OCI-LY1 (cell line): Measurements from ENCODE around the gene WWOX.

Experiments used
- H2AFZ ChIP-seq: fragments of 200-600 bp; sonication (generic), shearing (Covaris generic); 2 replicates; pipeline ENCODE4 v1.6.0; 2014; ENCODE audit warnings: antibody characterized with exemption, mild to moderate bottlenecking, low read length
- H3F3A ChIP-seq: fragments of 200-600 bp; sonication (generic), shearing (Covaris generic); 2 replicates; pipeline ENCODE4 v1.6.0; 2014; ENCODE audit warnings: mild to moderate bottlenecking, antibody characterized with exemption, low read length, moderate library complexity; ENCODE audit not compliant: insufficient read depth
- H3K27ac ChIP-seq: fragments of 200-600 bp; sonication (generic); 2 replicates; pipeline ENCODE4 v1.5.1; 2014; ENCODE audit warnings: low read length, mixed run types, mild to moderate bottlenecking, low read depth; ENCODE audit not compliant: poor library complexity, severe bottlenecking
- H3K27me3 ChIP-seq: fragments of 200-600 bp; sonication (generic); 2 replicates; pipeline ENCODE4 v1.6.0; 2014; ENCODE audit warnings: antibody characterized with exemption, mild to moderate bottlenecking, low read length, moderate library complexity; ENCODE audit not compliant: insufficient read depth
- H3K36me3 ChIP-seq: fragments of 200-600 bp; sonication (generic); 2 replicates; pipeline ENCODE4 v1.6.1; 2014; ENCODE audit warnings: mild to moderate bottlenecking, antibody characterized with exemption, low read length, moderate library complexity, mixed read lengths; ENCODE audit not compliant: insufficient read depth
- H3K4me1 ChIP-seq: fragments of 200-600 bp; sonication (generic); 2 replicates; pipeline ENCODE4 v1.5.1; 2014; ENCODE audit warnings: mild to moderate bottlenecking, low read length, moderate library complexity; ENCODE audit not compliant: insufficient read depth, severe bottlenecking
- H3K4me2 ChIP-seq: fragments of 200-600 bp; sonication (generic), shearing (Covaris generic); 2 replicates; pipeline ENCODE4 v1.6.1; 2014; ENCODE audit warnings: low read length
- H3K4me3 ChIP-seq: fragments of 200-600 bp; sonication (generic); 2 replicates; pipeline ENCODE4 v1.5.1; 2014; ENCODE audit warnings: low read length, low read depth, mild to moderate bottlenecking, mixed read lengths; ENCODE audit not compliant: poor library complexity, severe bottlenecking
- H3K79me2 ChIP-seq: fragments of 200-600 bp; shearing (Covaris generic); 2 replicates; pipeline ENCODE4 v1.6.1; 2016; ENCODE audit warnings: mixed run types, low read length, mixed read lengths; ENCODE audit not compliant: insufficient read depth
- H3K9ac ChIP-seq: fragments of 200-600 bp; sonication (generic), shearing (Covaris generic); 2 replicates; pipeline ENCODE4 v1.6.1; 2014; ENCODE audit warnings: mild to moderate bottlenecking, low read length, mixed read lengths
- H3K9me2 ChIP-seq: fragments of 200-600 bp; sonication (generic), shearing (Covaris generic); 2 replicates; pipeline ENCODE4 v1.6.1; 2014; ENCODE audit warnings: low read depth, mild to moderate bottlenecking, low read length, mixed read lengths
- H3K9me3 ChIP-seq: fragments of 200-600 bp; shearing (Covaris generic); 2 replicates; pipeline ENCODE4 v1.6.1; 2014; ENCODE audit warnings: low read length, mixed read lengths
- H4K20me1 ChIP-seq: fragments of 200-600 bp; sonication (generic), shearing (Covaris generic); 2 replicates; pipeline ENCODE4 v1.6.0; 2016; ENCODE audit warnings: mild to moderate bottlenecking, low read length; ENCODE audit not compliant: insufficient read depth
- CTCF ChIP-seq: fragments of 200-600 bp; sonication (generic), shearing (Covaris generic); IDR thresholded peaks from 2 replicates; pipeline ENCODE4 v1.5.1; 2017; ENCODE audit warnings: mild to moderate bottlenecking, antibody characterized with exemption, low read length, moderate library complexity, mixed read lengths
- EZH2 ChIP-seq: fragments of 200-600 bp; sonication (generic), shearing (Covaris generic); IDR thresholded peaks from 2 replicates; pipeline ENCODE4 v1.8.0; 2017; ENCODE audit warnings: borderline replicate concordance, mixed run types, mild to moderate bottlenecking, antibody characterized with exemption, low read length, moderate library complexity, mixed read lengths

The WWOX gene

GRCh38 chr16:78998879-78999278, 899.4 kb downstream of the WWOX start:
- H3K4me3 ChIP-seq, result no peak overlapping the region
- no peaks in the 10 kb centered on the region for H3K27me3 ChIP-seq
- H3K4me2 ChIP-seq, result no peak overlapping the region
- no peaks in the 10 kb centered on the region for H3K36me3 ChIP-seq
- H3K27ac ChIP-seq, result no peak overlapping the region
- H4K20me1 ChIP-seq, result no peaks in the 10 kb centered on the region
- no peaks in the 10 kb centered on the region for H3K79me2 ChIP-seq
- no peaks in the 10 kb centered on the region for H3K9me2 ChIP-seq
- H2AFZ ChIP-seq, result no peak overlapping the region
- no peak for TF ChIP-seq CTCF
- no peak for TF ChIP-seq EZH2
- H3F3A ChIP-seq, result no peaks in the 10 kb centered on the region
- H3K9ac ChIP-seq, result no peak overlapping the region
- no peaks in the 10 kb centered on the region for H3K9me3 ChIP-seq
- no peaks in the 10 kb centered on the region for H3K4me1 ChIP-seq

- no peaks in the 10 kb centered on the region for H3K4me1 ChIP-seq
- H3K27ac ChIP-seq, result no peak overlapping the region
- H3K36me3 ChIP-seq, result no peaks in the 10 kb centered on the region
- no peak overlapping the region for H2AFZ ChIP-seq
- H3K9me2 ChIP-seq, result no peaks in the 10 kb centered on the region
- H3F3A ChIP-seq, result no peaks in the 10 kb centered on the region
- H3K79me2 ChIP-seq, result no peaks in the 10 kb centered on the region
- no peak overlapping the region for H3K4me2 ChIP-seq
- no peak overlapping the region for H3K9ac ChIP-seq
- TF ChIP-seq CTCF (no peak), EZH2 (no peak)
- H3K4me3 ChIP-seq, result no peak overlapping the region
- H4K20me1 ChIP-seq, result no peaks in the 10 kb centered on the region
- no peaks in the 10 kb centered on the region for H3K9me3 ChIP-seq
- H3K27me3 ChIP-seq, result no peaks in the 10 kb centered on the region
Observed at GRCh38 chr16:79001156-79001967, 901.9 kb downstream of the WWOX start.

- Histone ChIP-seq H3K27me3 (no peaks in the 10 kb centered on the region), H3K79me2 (no peaks in the 10 kb centered on the region), H4K20me1 (no peaks in the 10 kb centered on the region), H3K4me1 (no peaks in the 10 kb centered on the region), H3K9me3 (no peaks in the 10 kb centered on the region), H3K9me2 (no peaks in the 10 kb centered on the region), H3K27ac (no peak overlapping the region), H3K36me3 (no peaks in the 10 kb centered on the region), H3K4me2 (no peak overlapping the region), H3K9ac (no peak overlapping the region), H3F3A (no peaks in the 10 kb centered on the region), H3K4me3 (no peak overlapping the region), H2AFZ (no peak overlapping the region)
- TF ChIP-seq EZH2 (no peak), CTCF (no peak)
Observed at GRCh38 chr16:79003026-79003609, 903.7 kb downstream of the WWOX start.
